ENCODE data around the gene BCHE.

- TF ChIP-seq, protein P1, sequence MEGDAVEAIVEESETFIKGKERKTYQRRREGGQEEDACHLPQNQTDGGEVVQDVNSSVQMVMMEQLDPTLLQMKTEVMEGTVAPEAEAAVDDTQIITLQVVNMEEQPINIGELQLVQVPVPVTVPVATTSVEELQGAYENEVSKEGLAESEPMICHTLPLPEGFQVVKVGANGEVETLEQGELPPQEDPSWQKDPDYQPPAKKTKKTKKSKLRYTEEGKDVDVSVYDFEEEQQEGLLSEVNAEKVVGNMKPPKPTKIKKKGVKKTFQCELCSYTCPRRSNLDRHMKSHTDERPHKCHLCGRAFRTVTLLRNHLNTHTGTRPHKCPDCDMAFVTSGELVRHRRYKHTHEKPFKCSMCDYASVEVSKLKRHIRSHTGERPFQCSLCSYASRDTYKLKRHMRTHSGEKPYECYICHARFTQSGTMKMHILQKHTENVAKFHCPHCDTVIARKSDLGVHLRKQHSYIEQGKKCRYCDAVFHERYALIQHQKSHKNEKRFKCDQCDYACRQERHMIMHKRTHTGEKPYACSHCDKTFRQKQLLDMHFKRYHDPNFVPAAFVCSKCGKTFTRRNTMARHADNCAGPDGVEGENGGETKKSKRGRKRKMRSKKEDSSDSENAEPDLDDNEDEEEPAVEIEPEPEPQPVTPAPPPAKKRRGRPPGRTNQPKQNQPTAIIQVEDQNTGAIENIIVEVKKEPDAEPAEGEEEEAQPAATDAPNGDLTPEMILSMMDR (IDR thresholded peaks at IDR 0.05; ENCODE audit: insufficient read depth, low read length, poor library complexity, severe bottlenecking) = no peak
- TF ChIP-seq EZH2phosphoT487 (conservative IDR thresholded peaks at IDR 0.05; ENCODE audit: low read length) = no peak
Observed at GRCh38 chr3:165835431-165835830, 1.8 kb downstream of the BCHE start.

Data from SU-DHL-6 (cell line).